ENCODE data around the gene UBE2QL1.

GRCh38 chr5:6501701-6502100 is 53.0 kb downstream of the UBE2QL1 start:
- no peak for TF ChIP-seq POLR2A (IDR thresholded peaks at IDR 0.05; ENCODE audit: low read depth, low read length)
- TF ChIP-seq POLR2AphosphoS5 (IDR thresholded peaks at IDR 0.05; ENCODE audit: low read depth, low read length) = no peak
- TF ChIP-seq TAF1 (IDR thresholded peaks at IDR 0.05; ENCODE audit: borderline replicate concordance, low read depth, low read length) = no peak
